Mucosa of descending colon (tissue), 3 donors: ENCODE results near the gene RALGPS2. TPM values are rescaled to one million over a fixed set of nuclear protein-coding genes. Genes with fewer than 3 reads are reported as not detected.

Experiments
- ATAC-seq: fragments of 200-7000 bp; cut with Tn5 transposase; one replicate; pipeline ENCODE4 v1.9.1; 2020; ENCODE audit warnings: mild to moderate bottlenecking, moderate library complexity
- DNase-seq, 3 donors: peaks; one replicate each; pipeline ENCODE4 v3.0.0-alpha.2; 2020
- H3K36me3 ChIP-seq: fragments of 200-600 bp; one replicate; pipeline ENCODE4 v1.8.0; 2021; ENCODE audit warnings: low read depth, mild to moderate bottlenecking
- H3K4me1 ChIP-seq: fragments of 200-600 bp; one replicate; pipeline ENCODE4 v1.8.0; 2021; ENCODE audit warnings: low read depth, mild to moderate bottlenecking
- H3K4me3 ChIP-seq: fragments of 200-600 bp; one replicate; pipeline ENCODE4 v1.8.0; 2021; ENCODE audit warnings: mild to moderate bottlenecking
- H3K9me3 ChIP-seq: fragments of 200-600 bp; one replicate; pipeline ENCODE4 v1.8.0; 2021; ENCODE audit warnings: mild to moderate bottlenecking
- intact Hi-C, 2 donors: fragments of 100-400 bp; cut with DNase I in 1 of 2; cut with micrococcal nuclease in 1 of 2; formaldehyde crosslinking; loops; one replicate each; pipeline versions ENCODE4 v1.11.0 to v1.11.1; 2022; cut with DNase I, micrococcal nuclease
- total RNA-seq, 3 donors: library from RNA; stranded (reverse); fragmentation: NEBNext Ultra II Directional in 2 of 3; extraction: Animal tissue kit (Norgen Biotek cat#: 25700) in 2 of 3; gene quantifications; one replicate each; pipeline versions ENCODE4 v1.2.1 to v1.2.4, GENCODE V29; 2021 to 2023
- TF ChIP-seq, protein P1 (sequence below): fragments of 200-600 bp; IDR thresholded peaks from one replicate; pipeline ENCODE4 v1.8.0; 2022; ENCODE audit warnings: antibody characterized with exemption, mild to moderate bottlenecking
- donor health status: DM: no; HTN: no; CAD: no; lungs with moderate emphysema.
- donor health status: DM: no; HTN: no; CAD: no.
- donor health status: DM: no; HTN: yes; CAD: no.

The RALGPS2 gene
- total RNA-seq, 3 donors from 2014 or later: 25.9 to 49.9 (median 36.4) TPM

DNA sequence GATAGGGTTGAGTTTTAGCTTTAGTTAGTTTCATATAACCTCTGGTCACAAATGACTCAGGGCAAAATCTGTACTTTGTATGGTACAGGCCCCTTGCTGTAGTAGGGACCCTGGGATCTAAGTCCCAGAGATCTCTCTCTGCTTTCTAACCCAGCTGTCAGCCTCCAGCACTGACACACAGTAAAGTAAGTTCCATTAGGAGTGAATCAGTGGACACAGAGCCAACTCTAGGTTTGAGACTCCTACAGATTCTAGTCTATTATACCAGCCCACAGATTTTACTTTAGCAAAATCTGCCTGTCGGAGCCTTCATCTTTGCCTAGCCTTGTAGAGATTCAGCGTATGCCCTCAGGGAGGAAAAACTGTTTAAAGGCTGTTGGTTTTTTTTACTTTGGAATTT, 93.4 kb downstream of the RALGPS2 start:
- TF ChIP-seq, protein P1, sequence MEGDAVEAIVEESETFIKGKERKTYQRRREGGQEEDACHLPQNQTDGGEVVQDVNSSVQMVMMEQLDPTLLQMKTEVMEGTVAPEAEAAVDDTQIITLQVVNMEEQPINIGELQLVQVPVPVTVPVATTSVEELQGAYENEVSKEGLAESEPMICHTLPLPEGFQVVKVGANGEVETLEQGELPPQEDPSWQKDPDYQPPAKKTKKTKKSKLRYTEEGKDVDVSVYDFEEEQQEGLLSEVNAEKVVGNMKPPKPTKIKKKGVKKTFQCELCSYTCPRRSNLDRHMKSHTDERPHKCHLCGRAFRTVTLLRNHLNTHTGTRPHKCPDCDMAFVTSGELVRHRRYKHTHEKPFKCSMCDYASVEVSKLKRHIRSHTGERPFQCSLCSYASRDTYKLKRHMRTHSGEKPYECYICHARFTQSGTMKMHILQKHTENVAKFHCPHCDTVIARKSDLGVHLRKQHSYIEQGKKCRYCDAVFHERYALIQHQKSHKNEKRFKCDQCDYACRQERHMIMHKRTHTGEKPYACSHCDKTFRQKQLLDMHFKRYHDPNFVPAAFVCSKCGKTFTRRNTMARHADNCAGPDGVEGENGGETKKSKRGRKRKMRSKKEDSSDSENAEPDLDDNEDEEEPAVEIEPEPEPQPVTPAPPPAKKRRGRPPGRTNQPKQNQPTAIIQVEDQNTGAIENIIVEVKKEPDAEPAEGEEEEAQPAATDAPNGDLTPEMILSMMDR: no peak
- intact Hi-C loops: loop anchor here in 1 of 2 donors (10.0 kb wide), 1 partner anchor 186 kb away; no protein-coding TSS in a partner anchor

DNA sequence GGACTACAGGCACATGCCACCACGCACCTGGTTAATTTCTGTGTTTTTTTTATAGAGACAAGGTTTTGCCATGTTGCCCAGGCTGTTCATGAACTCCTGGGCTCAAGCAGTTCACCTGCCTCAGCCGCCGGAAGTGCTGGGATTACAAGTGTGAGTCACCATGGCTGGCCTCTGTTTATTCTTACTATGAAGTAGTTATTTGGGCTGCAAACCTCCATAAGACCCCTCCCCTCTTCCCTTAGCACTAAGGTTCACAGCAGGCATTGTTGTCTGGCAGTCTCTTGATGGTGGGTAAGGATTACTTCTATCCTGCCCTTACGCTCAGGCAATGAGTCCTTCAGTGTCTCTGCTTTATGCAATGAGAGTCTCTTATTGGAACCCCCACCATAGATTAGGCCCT, 94.1 kb downstream of the RALGPS2 start:
- TF ChIP-seq, protein P1: no peak
- Histone ChIP-seq H3K9me3 (no peaks in the 10 kb centered on the region), H3K4me3 (no peak overlapping the region), H3K4me1 (no peaks in the 10 kb centered on the region), H3K36me3 (no peaks in the 10 kb centered on the region)
- ATAC-seq (no peak), DNase-seq (no peak)
- intact Hi-C loops: loop anchor here in 1 of 2 donors (10.0 kb wide), 1 partner anchor 186 kb away; no protein-coding TSS in a partner anchor

More for the DNA sequence above, 93.4 kb downstream of the RALGPS2 start:
- ATAC-seq (no peak), DNase-seq (no peak)
- no peaks in the 10 kb centered on the region for H3K9me3 ChIP-seq
- no peaks in the 10 kb centered on the region for H3K4me1 ChIP-seq
- no peak overlapping the region for H3K4me3 ChIP-seq
- no peaks in the 10 kb centered on the region for H3K36me3 ChIP-seq

DNA sequence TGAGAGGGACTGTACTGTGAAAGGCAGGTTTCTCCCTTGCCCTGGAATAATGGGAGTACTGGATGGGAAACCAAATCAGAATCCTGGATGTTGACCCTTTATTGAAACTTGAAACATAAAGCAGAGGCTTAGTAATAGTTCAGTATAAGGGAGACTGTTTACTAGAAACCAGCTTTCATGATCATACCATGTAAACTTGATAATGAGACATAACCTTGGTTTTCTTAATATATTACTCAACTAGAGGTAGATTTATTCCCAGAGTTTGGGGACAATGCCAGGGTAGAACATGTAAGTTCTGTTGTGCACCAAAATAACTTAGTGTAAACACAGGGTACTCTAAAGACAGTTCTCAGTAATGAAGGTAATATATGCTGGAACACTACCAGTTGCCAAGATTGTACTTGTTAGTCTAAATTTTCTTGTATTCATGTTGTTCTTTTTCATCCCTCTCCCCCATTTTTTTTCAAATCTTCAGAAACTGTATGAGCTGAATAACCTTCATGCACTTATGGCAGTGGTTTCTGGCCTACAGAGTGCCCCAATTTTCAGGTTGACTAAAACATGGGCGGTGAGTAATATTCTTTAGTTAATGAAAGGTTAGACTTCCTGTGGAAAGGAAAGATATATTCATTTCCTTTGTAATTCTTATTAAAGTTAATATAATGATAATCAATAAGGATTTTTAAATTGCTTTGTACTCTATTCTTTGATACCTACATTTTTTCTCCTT, 96.3 kb downstream of the RALGPS2 start:
- Histone ChIP-seq H3K9me3 (no peaks in the 10 kb centered on the region), H3K4me3 (no peak overlapping the region), H3K4me1 (no peaks in the 10 kb centered on the region), H3K36me3 (no peaks in the 10 kb centered on the region)
- ATAC-seq: no peak
- no peak for DNase-seq
- TF ChIP-seq, protein P1: no peak
- intact Hi-C loops: no loop called here

DNA sequence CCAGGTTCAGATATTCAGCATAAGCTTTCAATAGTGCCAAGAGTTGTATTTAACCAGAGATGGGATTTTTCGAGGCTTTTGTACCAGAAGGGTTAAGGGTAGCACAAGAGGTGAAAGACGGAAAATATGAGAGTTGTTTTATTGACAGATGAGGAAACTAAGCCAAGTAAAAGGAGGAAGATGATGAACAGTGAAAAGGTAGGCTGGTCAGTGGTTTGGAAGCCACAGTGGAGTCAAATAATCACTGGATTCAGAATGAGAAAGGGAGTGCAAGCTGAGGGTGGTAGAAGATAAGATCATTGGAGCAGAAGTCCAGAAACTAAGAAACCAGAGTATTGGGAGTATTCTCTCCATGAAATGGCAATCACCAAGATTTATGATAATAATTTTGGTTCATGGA, 100.1 kb downstream of the RALGPS2 start:
- DNase-seq (no peak), ATAC-seq (no peak)
- TF ChIP-seq, protein P1: no peak
- intact Hi-C loops: no loop called here
- H3K9me3 ChIP-seq: no peaks in the 10 kb centered on the region
- no peaks in the 10 kb centered on the region for H3K4me1 ChIP-seq
- no peaks in the 10 kb centered on the region for H3K36me3 ChIP-seq
- no peak overlapping the region for H3K4me3 ChIP-seq

DNA sequence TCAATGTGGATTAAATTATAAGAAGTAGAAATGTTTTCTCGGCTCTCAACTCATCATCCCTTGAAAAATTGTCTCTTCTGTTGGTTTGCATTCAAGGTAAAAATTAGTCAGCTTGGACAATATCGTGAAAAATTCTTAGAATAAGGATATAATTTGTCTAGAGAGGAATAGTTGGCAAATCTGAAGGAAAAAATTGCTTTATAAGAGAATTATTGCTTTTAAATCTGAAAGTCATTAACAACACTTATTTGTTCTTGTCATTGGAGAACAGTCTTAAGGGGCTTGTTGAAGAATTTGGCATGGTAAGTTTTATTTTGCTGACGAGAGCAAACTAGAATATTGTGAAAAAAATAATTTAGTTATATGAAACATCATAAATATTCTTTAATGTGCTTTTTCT, 119.4 kb downstream of the RALGPS2 start:
- ATAC-seq (no peak), DNase-seq (no peak)
- intact Hi-C loops: no loop called here
- TF ChIP-seq, protein P1: no peak
- no peaks in the 10 kb centered on the region for H3K9me3 ChIP-seq
- H3K36me3 ChIP-seq: no peaks in the 10 kb centered on the region
- no peak overlapping the region for H3K4me3 ChIP-seq
- H3K4me1 ChIP-seq: peaks cover 7% of the 10 kb centered on the region
